GM18951 (cell line): ENCODE data around the gene EFCAB12.

Experiments used
- POLR2A ChIP-seq: IDR thresholded peaks from 4 replicates; pipeline ENCODE4 v1.6.1; 2011; ENCODE audit warnings: mild to moderate bottlenecking; ENCODE audit not compliant: insufficient read length, insufficient read depth; ENCODE audit errors: extremely low read depth
- in situ Hi-C: fragments of 300-500 bp; cut with MboI; formaldehyde crosslinking; loops from one replicate; pipeline ENCODE4 v1.12.0; 2022; ENCODE audit warnings: low sequenced_read_pairs, mixed read lengths, inconsistent platforms; ENCODE audit not compliant: unreplicated experiment

EFCAB12 gene

GRCh38 chr3:129428376-129429079 is at the start of gene EFCAB12:
TSS of gene EFCAB12 (minus strand) at chr3:129428636. CDS start at chr3:129428488, 148 bp downstream.
- in situ Hi-C loops, result no loop called here
- no peak for TF ChIP-seq POLR2A

GRCh38 chr3:129476586-129476985 is 48.1 kb upstream of the EFCAB12 start:
- in situ Hi-C loops, result loop anchor here (25.0 kb wide), 2 partner anchors 361 to 461 kb away; no protein-coding TSS in a partner anchor
- TF ChIP-seq POLR2A, result no peak

GRCh38 chr3:129475863-129476262 is 47.4 kb upstream of the EFCAB12 start:
- in situ Hi-C loops, result loop anchor here (25.0 kb wide), 2 partner anchors 361 to 461 kb away; no protein-coding TSS in a partner anchor

GRCh38 chr3:129474984-129475804 is 46.8 kb upstream of the EFCAB12 start:
- TF ChIP-seq POLR2A, result no peak

More at GRCh38 chr3:129475863-129476262, 47.4 kb upstream of the EFCAB12 start:
- TF ChIP-seq POLR2A, result no peak

GRCh38 chr3:129473769-129474152 is 45.3 kb upstream of the EFCAB12 start:
- TF ChIP-seq POLR2A, result no peak
- in situ Hi-C loops, result no loop called here

More at GRCh38 chr3:129474984-129475804, 46.8 kb upstream of the EFCAB12 start:
- in situ Hi-C loops, result loop anchor here (25.0 kb wide), 2 partner anchors 362 to 462 kb away; no protein-coding TSS in a partner anchor

GRCh38 chr3:129473067-129473768 is 44.8 kb upstream of the EFCAB12 start:
- no peak for TF ChIP-seq POLR2A
- in situ Hi-C loops, result no loop called here

GRCh38 chr3:129470861-129471260 is 42.4 kb upstream of the EFCAB12 start:
- in situ Hi-C loops, result no loop called here
- TF ChIP-seq POLR2A, result no peak

- in situ Hi-C loops, result no loop called here
- TF ChIP-seq POLR2A, result no peak
Measured at GRCh38 chr3:129469026-129469425, 40.6 kb upstream of the EFCAB12 start.

- in situ Hi-C loops, result no loop called here
Measured at GRCh38 chr3:129467932-129468331, 39.5 kb upstream of the EFCAB12 start.

GRCh38 chr3:129463716-129464115 is 35.3 kb upstream of the EFCAB12 start:
- in situ Hi-C loops, result no loop called here
- TF ChIP-seq POLR2A, result no peak

More at GRCh38 chr3:129467932-129468331, 39.5 kb upstream of the EFCAB12 start:
- TF ChIP-seq POLR2A, result no peak

- in situ Hi-C loops, result no loop called here
- no peak for TF ChIP-seq POLR2A
Measured at GRCh38 chr3:129463094-129463493, 34.7 kb upstream of the EFCAB12 start.

- in situ Hi-C loops, result no loop called here
- no peak for TF ChIP-seq POLR2A
Measured at GRCh38 chr3:129462361-129462968, 34.0 kb upstream of the EFCAB12 start.
